GM18870 (cell line): ENCODE data around the gene DOCK3.

Experiments
- ATAC-seq: cut with Tn5 transposase; IDR thresholded peaks from one replicate; pipeline ENCODE4 v1.9.1; 2021; ENCODE audit warnings: moderate library complexity; ENCODE audit not compliant: unreplicated experiment

DOCK3 gene, protein sequence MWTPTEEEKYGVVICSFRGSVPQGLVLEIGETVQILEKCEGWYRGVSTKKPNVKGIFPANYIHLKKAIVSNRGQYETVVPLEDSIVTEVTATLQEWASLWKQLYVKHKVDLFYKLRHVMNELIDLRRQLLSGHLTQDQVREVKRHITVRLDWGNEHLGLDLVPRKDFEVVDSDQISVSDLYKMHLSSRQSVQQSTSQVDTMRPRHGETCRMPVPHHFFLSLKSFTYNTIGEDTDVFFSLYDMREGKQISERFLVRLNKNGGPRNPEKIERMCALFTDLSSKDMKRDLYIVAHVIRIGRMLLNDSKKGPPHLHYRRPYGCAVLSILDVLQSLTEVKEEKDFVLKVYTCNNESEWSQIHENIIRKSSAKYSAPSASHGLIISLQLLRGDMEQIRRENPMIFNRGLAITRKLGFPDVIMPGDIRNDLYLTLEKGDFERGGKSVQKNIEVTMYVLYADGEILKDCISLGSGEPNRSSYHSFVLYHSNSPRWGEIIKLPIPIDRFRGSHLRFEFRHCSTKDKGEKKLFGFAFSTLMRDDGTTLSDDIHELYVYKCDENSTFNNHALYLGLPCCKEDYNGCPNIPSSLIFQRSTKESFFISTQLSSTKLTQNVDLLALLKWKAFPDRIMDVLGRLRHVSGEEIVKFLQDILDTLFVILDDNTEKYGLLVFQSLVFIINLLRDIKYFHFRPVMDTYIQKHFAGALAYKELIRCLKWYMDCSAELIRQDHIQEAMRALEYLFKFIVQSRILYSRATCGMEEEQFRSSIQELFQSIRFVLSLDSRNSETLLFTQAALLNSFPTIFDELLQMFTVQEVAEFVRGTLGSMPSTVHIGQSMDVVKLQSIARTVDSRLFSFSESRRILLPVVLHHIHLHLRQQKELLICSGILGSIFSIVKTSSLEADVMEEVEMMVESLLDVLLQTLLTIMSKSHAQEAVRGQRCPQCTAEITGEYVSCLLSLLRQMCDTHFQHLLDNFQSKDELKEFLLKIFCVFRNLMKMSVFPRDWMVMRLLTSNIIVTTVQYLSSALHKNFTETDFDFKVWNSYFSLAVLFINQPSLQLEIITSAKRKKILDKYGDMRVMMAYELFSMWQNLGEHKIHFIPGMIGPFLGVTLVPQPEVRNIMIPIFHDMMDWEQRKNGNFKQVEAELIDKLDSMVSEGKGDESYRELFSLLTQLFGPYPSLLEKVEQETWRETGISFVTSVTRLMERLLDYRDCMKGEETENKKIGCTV (N-terminal part only)

DNA sequence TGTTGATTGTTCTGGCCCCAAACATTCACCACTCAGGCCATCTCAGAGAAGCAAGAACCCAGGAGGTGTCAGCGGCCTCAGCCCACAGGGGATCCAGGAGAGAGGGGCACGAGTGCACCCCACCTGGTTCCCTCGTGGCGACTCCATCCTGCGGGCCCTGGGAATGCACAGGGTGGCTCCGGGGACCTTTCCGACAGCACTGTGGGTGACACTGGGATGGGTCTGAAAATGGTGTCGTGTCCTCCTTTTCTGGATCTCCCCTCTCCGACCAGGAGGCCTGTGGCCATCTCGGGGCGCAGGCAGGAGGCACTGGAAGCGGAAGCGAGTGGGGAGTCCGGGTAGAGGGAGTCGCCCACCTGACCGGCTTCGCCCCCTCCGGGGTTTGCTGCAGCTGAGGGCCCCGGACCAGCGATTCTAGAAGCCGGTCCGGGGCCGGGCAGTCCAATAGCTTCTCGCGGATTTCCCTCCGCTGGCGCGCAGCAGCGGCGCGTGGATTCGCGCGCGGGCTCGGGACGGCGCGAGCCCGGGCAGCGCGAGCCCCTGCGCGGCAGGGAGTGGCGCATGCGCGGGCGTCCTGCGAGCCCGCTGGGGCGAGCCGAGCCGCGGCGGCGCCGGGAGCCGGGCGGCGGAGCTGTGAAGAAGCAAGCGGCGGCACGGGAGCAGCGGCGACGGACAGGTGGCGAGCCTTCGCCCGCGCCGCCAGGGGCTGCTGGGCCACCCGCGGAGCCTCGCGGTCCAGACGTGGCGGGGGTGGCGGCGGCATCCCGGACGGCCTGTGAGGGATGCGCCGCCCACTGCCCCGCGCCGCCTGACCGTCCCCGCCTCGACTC is at the start of gene DOCK3:
Gene DOCK3, plus strand, starts transcription at position 579 of the 830 bp plus-strand sequence. CDS start 337 bp downstream, outside the sequence.
- no peak for ATAC-seq

DNA sequence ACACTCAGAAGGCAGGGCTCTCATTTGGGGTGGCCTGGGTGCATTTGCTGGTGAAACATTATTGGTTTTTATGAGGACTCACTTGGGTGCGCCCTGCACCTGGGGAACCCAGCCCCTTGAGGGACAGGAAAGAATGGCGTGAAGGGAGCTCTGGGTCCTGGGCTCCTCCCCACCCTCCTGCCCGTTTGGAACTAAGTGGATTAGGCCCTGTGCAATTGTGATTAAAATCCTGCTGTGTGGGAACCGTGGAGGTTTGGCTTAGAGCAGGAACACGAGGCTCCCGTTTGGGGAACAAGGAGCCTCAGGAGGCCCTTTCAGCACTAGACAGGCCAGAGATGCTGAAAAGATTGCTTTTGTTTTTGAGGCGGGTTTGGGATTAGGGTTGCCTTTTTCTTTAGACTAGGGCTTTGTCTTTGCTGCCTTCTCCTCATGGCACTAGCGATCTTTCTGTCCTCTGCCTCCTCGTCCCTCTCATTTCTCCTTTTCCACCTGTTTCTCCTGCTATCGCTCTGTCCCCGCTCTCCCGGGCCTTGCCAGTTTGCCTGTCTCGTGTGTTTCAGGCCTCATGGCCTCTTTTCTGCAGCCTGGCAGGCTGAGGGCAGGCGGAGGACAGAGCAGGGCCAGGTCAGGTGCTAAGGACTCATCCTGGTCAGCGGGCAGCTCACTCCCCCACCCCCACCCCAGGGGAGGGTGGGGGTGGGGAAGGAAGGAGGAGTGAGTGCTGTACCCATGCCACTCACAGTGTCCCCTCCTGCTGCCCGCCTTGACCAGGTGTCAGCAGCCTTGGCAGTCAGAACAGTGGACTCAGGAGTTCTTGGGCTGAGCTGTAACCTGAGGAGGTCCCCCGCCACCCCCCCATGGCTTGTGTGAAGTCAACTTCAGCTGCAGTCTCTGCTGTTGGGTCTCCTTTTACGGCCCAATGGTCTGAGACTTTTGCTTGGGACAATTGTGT is 49.2 kb upstream of the DOCK3 start:
- no peak for ATAC-seq

DNA sequence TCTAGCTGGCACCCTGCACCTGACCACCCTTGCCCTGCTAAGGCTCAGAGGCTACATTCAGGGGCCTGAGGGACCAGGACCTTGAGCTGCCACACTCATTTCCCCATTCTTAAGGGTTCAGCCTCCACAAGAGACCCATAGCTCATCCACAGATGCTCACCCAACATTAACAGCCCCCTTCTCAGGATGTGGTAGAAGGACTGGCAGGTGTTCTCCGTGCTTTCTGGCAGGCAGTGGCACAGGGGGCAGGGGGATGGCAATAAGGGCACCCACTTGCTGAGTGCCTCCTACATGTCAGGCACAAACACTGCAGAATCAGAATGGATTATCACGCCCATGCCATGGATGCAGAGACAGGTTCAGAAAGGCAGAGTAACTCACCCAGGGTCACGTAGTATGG is 48.3 kb upstream of the DOCK3 start:
- ATAC-seq, result no peak

DNA sequence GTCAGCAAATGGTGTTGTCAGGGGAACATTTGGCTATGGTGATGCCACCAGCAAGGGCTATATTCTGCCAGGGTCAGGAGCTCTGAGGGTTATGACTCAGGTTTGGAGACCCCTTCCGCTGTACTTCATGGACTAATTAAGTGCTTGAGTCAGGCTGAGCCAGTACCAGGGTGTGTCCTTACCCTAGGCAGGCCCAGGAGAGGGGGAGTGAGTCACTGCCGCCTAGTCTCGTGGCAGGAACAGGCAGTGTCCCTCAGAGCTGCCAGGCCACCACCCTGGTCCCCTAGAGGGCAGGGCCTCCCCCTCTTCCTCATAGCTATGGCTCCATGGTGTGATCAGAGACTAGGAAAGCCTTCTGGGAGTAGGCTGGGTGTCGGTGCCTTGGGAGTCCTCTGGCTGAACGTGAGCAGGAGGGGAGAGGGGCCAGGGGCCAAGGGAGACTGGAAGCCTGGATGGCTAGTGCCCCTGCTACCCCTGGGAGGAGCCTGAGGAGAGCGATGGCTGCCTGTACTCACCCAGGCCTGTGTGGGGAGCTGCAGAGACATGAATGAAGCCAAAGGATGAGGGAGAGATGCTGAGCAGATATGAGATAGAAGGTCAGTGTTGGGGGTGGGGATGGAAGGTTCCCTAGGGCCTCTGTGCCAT is 47.2 kb upstream of the DOCK3 start:
- ATAC-seq, result no peak

DNA sequence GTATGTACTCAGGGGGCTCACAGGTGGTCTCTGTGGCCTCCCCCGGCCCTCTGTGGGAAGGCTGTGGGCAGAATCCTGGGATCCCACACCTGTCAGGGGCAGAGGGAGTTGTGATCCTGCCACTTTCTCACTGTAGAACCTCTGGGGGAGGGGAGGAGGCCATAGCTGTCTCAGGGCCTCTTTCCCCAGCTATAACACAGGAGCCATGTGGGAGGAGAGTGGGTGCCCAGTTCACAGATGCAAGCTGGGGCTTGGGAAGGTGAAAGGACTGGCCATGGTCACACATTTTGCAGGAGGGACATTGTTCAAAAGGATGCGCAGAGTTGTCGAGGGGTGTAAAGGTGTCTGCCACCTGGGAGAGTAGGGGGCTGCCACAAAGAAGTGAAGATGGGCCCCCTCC is 46.1 kb upstream of the DOCK3 start:
- ATAC-seq, result no peak

DNA sequence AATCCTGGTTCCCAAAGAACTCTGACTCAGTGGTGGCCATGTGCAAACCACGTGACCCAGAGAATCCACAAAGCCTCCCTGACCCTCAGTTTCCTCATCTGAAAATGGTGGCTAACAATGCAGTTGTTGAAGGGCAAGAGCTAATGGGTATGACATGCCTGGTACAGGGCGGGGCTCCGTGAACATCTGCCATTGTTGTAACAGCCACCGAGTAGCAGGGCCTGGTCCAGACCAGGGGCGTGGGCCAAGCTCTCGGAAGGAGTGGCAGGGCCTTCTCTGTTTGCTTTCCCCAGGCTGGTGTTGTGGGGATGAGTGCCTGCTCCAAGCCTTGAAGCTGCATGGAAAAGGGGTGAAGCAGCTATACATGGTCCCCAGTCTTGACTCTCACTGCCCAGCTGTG is 44.3 kb upstream of the DOCK3 start:
- no peak for ATAC-seq

DNA sequence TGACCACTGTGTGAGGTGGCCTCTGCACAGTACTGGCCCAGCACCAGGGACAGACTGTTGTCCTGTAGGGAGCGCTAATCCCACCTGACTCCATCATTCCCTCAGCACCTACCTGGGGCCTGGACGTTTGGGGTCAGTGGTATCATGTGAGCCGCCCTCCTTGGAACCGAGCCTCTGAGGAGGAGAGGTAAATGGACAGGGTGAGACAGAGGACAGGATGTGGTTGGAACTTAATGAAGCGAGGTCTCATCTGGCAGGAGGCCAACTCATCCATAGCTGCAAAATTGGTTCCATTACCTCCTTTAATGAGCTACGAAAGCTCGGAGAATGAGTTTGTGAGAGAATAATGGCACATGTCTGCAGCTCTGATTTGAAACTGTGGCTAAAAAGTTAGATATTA is 43.9 kb upstream of the DOCK3 start:
- ATAC-seq, result no peak

DNA sequence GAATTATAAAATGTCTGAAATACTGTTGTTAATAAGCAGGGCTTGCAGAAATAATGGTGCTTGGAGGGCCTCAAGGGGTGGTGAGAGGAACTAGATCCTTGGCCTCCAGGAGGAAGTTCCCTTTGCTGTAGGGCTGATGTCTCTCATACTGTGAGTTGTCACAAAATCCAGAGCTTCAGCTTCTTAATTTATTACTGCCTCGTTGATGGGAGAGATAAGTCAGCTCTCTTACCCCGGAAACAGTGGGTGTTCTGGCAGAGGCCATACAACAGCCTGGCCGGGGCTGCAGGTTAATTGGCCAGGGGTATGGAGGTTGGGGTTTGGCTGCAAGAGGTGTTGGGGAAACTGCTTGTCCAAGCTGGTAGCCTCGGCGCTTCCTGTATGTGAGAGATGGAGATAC is 42.3 kb upstream of the DOCK3 start:
- ATAC-seq, result no peak

DNA sequence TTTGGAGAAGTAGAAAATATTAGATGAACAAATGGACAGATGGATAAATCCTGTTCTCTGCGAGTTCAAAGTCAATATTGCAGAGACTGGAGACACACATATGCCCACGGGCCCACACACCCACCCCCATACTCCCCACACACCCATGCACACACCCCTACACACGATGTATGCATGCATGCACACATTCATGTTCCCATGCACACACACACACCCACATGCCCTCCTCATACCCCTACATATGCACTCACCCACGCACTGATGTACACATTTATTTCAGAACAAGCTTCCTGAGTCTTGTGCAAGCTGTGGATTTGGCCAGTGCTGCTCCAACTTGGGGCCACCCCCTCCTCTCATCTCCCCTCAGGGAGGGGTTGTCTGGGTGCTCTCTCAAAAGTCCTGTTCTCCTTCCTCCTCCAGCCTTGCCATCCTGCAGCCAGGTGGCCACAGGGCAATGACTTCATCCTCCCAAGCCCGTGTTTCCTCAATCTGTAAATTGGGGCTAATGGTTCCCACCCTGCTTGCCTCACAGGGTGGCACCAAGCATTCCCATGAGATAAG is 41.4 kb upstream of the DOCK3 start:
- no peak for ATAC-seq

DNA sequence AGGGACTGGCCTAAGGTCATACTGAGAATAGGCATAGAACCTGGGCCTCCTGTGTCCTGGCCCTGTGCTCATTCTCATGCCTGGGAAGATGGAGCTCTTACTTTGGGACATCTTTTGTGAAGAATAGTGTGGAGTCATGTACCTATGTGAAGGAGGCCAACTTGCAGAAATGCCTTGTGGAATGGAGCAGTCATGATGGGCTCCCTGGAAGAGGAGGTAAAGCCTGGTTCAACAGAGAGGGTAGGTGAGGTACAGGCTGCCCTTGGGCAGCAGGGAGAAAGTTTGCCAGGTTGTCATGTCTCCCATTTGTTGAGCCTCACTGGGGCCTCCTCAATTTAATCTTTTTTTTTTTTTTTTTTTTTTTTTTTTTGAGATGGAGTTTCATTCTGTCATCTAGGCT is 39.7 kb upstream of the DOCK3 start:
- ATAC-seq, result no peak

DNA sequence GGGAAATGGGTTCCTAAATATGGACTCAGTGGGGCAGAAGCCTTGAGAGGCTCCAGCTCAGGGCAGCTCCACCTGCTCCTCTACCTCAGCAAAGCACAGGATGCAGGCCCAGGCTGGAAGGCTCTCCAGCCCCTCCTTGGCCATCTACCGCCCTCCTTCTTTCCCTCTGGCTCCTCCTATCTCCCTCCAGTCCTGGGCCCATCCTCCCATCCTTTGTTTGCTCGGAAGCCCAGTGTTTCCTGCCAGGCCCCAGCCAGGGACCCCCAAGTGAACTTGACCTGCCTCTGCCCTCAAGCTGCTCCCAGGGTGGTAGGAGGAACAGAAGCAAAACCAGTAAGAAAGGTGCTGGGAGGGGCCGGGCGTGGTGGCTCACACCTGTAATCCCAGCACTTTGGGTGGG is 37.7 kb upstream of the DOCK3 start:
- no peak for ATAC-seq

DNA sequence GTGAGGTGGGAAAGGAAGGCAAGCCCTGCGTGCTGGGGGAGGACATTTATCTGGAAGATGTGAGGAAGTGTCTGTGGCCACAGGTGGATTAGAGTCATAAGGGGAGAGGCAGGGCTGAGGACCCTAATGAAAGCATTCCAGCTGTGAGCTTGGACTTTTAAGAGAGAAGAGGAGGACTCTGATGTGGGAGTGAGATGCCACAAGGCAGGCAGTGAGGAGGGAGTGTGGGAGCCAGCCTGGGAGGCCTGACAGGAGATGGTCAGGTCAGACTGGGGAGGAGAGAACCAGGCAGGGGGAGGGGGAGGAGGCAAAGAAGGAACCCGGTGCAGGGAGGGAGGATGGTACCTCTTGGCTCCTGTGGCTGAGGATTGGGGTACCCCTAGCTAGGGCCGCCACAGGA is 36.8 kb upstream of the DOCK3 start:
- ATAC-seq, result no peak

DNA sequence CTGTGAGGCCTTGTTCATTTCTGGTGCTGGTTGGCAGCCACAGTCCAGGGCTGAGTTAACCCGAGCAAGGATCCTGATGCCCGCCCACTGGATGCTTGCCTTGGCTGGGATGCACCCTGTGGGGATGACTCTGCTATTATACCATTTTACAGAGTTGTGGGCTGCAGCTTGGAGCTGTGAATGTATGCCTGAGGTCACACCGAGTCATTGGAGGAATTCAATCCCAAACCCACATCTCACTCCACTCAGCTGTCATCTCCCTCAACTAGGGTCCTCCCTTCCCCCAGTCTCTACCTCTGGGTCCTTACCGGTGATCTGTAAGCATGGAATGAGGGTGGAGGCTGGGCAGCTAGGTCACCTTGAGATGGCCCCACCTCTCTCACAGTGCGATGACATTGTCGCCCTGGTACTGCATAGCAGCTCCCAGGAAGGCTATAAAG is 35.7 kb upstream of the DOCK3 start:
- ATAC-seq, result no peak

DNA sequence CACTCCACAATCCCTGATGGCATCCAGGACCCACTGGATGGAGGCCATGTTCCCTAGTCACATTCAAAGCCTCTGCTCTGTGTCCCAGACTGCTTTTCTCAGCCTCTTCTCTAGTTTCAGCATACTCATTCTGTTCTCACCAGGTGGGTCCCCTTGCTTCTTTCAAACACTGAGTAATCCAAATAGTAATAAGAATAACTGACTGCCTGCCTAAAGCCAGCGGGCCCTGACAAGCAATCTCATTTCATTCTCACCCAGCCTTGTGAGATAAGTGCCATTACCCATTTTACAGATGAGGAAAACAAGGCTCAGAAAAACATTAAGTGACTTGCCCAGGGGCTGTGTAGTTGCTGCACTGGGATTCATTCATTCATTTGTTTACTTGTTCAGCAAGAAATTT is 32.3 kb upstream of the DOCK3 start:
- ATAC-seq, result no peak

DNA sequence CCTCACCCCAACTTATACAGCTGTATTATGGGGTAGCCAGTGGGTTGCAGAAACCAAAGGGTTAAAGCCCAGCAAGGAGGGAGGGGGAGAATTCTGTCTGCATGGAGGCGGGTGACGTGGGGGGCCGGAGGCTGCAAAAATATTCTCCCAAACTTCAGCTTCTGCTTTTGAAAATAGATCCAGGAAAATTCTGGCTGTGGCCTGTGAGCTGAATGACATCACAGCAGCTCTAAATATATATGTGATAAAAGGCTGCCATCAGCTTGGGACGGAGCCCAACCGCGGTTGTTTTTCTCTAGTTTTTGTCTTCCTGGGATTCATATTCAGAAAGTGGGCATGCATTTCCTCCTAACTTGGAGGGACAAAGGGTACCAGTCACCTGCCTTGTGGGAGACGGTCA is 30.2 kb upstream of the DOCK3 start:
- ATAC-seq, result no peak

DNA sequence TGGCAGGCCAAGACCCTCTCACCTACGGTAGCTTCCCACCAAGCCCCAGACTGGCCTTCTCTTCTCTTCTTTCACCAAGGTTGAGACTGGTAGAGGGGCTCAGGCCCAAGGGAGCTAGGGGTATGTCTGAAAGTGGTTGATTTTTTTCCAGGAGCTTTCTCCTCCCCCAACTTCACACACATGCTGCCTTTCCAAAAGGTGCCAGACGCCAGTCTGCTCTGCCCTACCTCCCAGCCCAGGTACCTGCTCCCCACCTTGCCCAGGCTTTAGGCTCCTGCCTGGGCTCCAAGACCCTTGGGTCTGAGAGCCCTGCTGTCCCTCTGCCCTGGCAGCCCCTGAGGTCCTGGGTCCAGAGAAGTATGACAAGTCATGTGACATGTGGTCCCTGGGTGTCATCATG is 29.3 kb upstream of the DOCK3 start:
- no peak for ATAC-seq

DNA sequence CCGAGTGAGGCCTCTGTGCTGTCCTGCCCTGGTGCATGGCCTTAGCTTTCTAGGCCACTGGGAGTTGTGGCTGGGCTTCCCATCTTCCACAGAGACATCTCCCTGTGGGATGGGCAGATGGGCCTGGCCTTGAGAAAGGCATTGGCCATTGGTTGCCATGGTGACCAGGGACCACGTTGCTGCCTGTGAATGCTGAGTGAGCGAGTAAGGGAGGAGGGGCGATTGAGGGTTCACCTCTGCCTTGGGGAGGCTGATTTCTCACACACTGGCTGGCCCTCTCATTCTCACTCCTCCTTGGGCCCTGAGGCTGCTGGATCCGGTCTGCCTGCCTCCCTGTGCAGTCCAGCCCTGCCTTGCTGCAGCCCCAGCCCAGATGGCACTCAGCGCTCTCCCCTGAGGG is 26.4 kb upstream of the DOCK3 start:
- ATAC-seq, result no peak

DNA sequence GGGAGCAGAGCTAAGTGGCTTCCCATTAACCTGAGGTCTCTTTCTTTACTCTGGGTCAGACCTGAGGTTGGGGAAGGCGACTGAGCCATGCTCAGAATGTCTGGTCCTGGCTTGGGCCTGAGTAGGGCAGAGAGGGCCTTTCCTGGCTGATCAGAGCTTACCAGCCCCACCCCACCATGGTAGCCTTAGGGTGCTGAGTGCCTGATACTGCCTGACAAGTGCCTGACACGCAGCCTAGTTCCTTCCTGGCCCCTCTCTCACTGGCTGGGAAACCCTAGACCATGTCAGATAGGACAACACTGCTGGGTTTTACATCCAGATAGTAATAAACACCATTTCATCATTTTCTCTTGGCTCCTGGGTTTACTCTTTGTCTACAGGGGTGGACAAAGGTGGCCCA is 25.8 kb upstream of the DOCK3 start:
- ATAC-seq, result no peak
